ELF-1 (cell line): Measurements from ENCODE around the gene RASGRP2.
"Not testable (repeated sequence)": the region's sequence is repeated elsewhere in the genome, so short reads cannot be mapped to it uniquely, and the experiment has no call there.

Source experiments
- DNase-seq: peaks from one replicate; pipeline ENCODE4 v3.0.0-alpha.2; 2016; ENCODE audit warnings: low read depth, low spot score

RASGRP2 gene

DNA sequence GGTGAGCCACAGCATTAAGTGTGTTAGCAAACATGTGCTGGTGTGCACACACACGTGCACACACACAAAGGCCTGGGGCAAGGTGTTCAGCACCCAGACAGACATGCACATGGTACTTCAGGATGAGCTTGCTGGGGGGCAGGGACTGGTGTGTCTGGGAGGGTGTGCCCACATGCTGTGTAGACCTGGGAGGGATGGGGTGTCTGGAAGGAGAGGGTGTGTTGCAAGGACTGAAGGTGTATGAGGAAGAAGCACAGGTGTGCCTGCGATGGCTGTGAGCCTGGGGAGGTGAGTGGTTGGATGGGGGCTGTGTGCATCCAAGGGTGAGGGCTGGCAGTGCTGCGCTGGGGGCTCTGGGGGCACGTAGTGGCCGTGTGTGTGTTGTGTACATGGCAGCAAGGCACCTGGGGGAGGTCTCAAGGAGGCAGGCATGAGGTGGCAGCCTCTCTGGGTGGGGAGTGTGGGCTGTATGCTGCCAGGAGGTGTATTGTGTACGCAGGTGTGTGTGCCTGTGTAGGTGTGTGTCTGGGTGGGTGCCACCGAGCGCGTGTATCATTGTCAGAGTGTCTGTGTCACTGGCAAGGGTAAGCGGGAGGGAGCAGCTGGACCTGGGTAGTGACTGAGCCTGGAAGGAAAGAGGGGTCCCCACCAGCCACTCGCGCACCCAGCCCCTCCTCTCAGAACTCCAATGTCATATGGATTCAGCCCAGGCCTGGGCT is 23.1 kb downstream of the RASGRP2 start:
- no peak for DNase-seq

DNA sequence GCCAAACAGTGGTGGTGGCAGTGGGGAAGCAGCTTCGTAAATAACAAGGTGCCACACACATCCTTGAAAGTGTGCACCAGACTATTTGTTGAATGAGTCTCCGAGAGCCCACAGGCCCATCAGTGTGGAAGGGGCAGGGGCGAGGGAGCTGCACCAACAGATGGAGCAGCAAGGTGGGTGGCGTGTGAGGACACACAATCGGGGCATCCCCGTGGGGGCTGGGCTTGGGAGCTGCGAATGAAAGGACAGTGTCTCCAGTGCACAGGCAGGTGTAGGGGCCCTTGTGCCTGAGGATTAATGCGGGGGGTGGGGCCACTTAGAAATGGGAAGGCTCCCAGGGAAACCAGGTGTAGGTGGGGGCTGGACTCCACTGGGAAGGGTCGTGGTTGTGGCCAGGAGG is 23.8 kb downstream of the RASGRP2 start:
- no peak for DNase-seq

DNA sequence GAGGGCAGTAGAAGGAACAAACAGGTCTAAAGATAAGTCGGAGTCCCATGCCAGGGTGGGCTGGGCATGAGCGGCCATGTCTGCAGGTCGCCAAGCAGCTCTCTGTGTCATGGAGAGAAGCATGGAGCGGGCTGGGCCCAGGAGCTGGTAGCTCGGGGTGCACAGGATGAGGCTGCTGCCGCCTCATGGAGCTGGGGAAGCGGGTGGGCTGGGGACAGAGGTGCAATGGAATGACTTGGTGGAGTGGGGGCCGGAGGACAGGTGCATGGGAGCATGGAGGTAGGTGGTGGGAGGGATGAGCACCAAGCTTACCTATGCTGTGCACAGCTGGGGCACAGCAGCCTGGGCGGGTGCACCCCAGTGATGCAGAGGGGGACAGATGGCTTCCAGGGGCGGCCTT is 24.5 kb downstream of the RASGRP2 start:
- DNase-seq = no peak

DNA sequence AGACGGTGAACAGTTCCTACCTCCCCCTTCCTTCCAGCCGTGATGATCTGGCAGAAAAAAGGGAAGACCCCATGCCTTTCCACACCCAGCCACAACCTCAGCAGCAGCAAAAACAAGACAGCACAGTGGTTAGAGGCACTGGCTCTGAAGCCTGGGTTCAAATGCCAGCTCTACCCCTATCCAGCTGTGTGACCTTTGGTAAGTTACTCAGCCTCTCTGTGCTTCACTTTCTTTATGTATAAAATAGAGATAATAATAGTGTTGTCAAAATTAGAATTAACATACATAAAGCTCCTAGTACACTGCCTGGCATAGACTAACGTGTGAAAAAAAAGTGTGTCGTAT is 25.2 kb downstream of the RASGRP2 start:
- no peak for DNase-seq

DNA sequence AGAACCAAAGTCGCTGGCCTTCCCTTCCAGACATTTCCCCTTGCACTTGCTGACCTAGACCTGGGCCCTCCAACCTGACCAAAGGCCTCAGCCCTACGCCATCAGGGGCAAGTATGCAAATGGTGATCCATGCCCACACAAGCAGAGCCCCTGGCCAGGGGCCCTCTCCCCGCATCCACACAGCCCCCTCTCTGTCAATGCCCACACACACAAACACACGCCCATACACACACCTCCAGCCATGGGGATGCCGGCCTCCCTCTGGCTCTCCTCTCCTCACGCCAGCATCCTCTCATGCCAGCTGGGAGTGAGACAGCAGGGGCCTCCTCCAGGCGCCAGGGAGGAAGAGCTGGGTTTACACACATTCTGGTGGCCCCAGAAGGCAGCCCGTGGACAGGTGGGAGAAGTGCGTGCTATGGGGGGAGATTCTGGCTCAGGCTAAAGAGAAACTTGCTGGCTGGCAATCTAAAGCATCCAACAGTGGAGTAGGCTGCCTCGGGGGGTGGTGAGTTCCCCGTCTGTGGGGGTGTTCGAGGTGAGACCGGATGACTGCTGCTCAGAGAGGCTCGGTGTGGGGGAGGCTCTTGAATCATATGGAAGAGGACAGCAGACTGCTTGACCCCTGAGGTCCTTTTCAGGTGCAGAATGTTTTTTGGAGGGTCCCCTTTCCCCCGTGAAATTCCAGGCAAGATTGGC is 25.7 kb downstream of the RASGRP2 start:
- DNase-seq = no peak

DNA sequence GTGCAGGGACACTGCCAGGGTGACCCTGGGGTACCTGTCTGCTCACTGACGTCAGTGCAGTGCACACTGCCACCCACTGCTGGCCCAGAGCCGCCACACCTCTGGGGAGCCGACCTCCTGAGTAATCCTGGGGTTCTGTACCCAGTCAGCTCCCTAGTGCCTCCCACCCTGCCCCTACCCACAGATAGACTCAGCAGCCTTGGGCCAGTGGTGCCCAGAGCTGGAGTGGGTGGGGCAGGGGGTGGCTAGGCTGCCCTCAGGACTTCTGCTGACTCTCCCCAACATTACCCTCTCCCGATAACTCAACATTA is 26.7 kb downstream of the RASGRP2 start:
- DNase-seq = no peak

DNA sequence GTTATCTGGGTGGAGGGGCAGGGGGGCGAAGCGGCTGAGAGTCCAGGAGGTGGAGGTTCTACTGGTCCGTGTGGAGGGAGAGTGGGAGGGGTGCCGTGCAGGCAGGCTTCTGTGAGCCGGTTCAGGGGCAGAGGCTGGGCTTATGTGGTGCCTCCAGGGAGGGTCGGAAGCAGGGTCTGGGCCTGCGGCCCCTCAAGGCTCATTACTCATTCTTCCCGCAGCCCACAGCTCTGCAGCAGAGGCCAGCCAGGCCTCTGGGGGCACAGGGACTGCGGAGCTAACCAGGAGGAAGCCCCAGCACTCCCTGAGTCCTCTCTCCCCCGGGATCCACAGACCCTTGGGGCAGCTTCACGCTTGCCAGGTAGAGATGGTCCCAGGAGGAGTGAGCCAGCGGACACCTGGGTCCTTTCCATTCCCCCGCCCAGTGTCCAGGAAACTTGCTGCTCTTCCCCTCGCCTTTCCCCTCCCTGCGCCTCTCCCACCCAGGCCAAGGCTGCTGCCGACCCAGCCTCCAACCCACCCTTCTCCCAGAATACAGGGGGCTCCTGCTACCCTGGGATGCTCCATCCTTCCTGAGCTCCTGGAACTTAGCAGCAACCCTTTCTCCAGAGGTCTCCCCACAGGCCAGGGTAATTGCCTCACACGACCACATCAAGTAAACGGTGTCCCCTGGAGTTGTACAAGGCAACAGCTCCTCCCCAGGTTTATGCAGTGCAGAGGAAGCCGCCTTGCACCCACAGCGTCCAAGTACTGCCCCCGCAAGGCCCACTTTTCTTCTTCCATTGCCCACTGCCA is 27.3 kb downstream of the RASGRP2 start:
- peak; percentile 40 for DNase-seq

DNA sequence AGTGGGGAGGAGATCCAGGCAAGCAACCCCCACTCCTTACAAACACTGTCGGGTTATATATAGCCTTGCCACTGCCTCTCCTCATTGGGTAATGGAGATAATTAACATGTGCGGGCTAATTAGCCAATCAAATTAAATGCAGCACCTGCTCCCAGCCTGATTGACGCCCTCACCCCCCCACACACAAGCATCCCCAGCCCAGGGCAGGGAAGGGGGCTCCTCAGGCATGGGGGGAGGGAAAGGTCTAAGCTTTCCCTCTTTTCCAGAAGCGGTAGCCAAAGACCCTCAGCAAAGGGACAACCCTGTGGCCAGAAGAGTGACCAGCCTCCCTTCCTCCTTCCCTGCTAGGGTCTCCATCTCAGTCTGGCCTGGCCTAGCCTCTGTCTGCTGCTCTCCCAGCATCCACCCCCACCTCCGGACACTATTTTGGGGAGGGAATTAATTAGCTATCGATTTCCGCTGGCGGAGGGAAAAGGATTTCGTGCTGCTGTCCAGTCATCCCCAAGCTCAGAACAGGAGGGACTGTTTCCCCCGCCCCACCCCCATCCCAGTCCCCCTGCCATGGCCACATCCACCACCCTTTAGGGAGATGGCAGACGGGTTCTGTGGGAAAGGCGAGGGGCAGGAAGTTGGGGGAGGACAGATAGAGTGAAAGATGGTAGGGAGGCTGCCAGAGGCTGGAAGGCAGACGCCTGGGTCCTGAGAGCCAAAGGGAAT is 28.0 kb downstream of the RASGRP2 start:
- no peak for DNase-seq

DNA sequence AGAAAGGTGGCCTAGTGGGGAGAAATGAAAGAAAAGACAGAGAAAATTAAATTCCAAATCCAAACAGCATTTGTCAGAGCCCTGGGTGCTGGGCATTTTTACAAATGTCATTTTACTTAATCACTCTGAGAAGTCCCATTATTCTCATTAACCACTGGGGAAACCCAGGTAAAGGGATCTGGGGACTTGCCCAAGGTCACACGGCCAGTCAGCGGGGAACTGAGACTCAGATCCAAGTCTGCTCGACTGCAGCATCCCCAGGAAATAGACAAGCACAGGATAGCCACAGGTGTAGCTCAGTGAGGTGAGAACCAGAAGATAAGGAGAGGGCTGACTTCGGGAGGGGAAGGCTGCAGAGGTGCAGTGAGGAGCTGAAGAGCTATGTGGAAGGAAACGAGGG is 28.8 kb downstream of the RASGRP2 start:
- no peak for DNase-seq

DNA sequence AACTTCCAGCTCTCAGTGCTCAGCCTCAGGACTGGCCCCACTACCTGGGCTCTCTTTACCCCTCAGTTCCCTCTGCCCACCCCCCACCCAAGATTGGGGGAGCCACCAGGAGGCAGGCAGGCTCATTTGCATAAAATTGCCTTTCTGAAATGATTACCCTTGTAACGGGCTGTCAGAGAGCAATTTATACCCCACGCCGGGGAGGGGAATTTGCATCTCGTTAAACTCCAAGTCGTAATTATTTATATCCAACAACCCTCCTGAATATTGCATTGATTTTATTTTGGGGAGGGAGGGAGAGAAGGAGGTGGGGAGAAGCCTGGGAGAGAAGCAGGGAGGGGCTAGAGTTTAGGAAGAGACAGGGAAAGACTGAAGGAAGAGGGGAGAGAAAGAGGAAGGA is 29.3 kb downstream of the RASGRP2 start:
- DNase-seq = no peak

DNA sequence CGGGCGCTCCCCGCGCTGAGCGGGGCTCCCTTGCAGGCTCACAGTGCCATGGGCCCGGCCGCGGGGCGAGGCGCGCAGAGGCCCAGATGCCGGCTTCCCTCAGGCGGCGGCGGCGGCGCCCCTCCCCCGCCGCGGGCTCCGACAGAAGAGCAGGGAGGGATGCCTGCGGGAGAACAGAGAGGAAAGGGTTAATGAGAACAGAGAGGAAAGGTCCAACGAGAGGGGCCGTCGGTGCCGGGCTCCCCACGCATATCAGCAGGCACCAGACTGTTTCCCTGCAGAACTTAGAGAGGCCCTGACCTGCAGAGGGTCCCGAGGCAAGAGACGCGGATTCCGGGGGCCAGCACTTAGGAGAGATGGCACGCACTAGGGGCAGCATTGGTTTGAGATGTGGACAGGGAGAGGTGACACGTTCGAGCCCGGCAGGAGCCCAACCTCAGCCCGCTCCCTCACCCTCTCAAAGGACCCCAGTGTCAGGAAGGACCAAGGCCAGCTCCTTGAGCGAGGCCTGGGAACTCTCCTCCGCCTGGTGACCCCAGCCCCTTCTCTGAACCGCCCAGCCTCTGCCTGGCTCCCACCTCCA is 30.1 kb downstream of the RASGRP2 start:
- DNase-seq = peak; percentile 86

DNA sequence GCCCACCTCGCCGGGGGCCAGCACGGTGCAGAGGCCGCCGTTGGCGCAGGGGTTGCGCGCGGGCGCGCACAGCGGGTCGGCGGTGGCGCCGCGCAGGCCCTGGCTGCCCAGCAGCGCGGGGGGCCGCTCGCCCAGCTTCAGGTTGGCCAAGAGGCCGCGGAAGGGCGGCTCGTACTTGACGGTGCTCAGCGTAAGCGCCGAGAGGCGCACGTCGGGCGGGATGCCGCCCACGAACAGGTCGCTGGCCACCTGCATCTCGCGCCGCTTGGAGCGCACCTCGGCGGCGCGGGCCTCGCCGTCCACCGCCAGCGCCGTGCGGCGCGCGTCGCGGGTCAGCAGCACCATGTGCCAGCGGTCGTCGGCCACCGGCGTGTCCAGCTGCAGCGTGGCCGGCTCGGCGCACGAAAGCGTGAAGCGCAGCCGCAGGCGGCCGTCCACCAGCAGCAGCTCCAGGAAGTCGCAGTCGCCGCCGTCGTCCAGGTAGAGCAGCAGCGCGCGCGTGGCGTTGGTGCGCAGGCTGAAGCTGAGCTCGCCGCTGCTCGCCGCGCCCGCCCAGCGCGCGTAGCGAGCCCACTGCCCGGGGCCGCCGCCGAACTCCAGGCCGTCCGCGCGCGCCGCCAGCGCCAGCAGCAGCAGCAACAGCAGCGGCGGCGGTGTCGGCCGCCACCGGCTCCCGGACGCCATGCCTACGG is 30.8 kb downstream of the RASGRP2 start:
- DNase-seq = peak; percentile 18

DNA sequence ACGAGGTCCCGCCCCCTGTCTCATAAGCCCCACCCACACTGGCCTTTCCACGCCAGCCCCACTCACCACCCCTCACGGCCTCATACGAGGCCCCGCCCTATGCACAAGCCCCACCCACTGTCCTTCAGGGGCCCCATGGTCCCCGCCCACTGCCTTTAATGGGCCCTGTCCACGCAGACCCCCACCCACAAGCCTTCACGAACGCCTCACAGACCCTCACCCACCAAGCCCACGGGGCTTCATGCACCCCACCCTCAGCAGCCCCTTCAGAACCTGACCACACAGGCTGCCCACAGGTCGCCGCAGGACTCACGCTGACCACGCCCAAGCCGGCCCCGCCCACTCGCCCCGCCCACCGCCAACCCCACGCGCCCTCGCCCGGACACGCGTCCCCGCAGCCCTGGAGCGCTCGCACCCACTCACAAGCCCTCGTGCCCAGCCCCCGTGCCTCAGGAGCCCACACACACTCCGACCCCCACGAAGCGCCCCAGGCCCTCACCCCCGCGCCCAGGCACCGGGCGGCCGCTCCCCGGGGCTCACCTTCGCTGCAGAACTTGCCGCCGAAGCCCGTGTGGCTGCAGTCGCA is 31.4 kb downstream of the RASGRP2 start:
- no peak for DNase-seq

DNA sequence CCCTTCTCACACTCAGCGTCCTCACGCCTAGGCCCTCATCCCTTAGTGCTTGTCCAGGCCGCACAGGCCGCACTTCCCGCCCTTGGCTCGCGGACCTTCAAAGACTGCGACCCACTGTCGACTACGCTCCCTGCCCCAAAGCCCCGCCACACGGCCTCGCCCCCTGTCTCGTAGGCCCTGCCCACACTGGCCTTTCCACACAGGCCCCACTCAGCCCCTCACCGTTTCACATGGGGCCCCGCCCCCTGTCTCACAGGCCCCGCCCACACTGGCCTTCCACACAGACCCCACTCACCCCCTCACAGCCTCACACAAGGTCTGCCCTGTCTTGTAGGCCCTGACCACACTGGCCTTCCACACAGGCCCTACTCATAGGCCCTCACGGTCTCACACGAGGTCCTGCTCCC is 32.0 kb downstream of the RASGRP2 start:
- no peak for DNase-seq

DNA sequence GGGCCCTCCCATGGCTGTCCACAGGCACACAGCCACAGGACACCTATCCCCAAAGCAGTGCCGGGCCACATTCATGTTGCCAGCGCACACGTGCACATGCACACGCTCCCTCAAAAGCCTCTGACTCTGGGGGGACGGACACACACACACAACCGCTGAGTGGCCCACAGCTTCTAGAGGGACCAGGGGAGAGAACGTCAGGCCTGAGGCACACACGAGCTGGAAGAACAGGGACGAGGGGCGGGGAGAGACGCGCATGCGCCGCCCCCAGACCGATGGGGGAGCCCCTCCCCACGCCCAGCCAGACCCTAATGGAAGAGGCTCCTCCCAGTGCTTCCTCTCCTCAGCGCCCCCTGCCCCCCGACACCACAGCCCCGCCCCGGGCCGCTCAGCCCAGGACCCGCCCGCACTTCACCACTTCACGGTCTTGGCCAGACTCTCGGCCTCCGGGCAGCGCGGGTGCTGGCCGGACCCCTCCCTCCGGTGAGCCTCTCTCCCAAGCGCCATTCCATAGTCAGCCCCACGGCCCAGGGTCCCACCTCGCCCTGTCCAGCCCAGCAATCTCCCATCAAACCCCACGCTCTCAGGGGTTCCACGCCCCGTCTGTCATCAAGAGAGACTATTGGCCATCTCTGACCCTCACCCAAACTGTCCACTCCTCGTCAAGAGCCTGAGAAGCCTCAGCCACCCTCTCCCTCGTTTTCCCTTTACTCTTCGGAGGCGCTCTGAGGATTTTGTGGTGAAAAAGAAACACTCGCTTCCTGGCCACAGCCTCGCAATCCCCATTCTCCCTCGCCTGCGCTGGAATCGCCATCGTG is 32.6 kb downstream of the RASGRP2 start:
- no peak for DNase-seq

DNA sequence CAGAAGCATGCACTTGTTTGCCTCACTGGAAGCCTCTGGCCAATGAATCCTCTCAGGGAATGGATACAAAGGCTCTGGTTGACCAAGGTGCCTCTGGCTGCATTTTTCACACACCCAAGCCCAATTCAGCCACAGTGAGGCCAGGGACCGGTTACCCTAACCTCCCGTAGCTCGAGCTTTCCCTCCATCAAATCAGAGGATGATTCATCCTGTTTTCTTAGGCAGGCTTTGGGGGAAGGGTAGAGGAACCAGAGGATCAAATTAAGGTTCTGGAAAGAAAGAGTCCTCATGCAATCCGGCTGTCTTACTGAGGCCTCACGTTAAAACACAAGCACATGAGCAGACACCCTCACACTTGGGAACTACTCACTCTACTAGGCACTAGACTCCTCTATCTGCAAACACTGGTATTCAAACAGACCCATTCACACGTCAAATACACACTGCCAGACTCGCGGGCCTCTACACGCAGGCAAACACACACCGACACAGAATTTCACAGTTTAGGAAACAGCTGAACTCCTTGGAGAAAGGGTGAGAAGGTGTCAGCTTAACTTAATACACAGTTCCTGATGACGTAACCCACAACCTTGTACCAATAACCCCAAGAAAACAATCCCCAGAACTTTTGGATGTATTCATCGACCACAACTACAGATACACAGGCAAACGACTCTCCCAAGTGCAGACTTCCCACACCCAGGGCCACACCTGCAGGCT is 33.4 kb downstream of the RASGRP2 start:
- no peak for DNase-seq

DNA sequence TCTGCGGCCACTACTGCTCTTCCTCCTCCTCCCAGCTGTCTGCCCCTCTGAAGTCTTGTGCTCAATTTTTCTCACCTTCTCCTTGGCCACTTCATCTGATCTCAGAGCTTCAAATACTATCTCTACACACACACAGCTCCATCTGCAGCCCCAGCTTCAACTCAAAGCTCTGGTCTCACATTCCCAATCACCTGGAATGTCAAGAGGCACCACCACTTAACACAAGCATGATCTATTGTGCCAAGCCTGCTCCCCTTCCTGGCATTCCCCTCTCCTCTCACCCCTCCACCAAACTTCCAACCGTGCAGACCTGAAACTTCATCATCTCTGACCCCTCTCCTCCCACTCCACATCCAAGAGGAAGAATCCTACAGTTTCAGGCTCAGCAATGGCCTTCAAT is 38.4 kb downstream of the RASGRP2 start:
- no peak for DNase-seq

DNA sequence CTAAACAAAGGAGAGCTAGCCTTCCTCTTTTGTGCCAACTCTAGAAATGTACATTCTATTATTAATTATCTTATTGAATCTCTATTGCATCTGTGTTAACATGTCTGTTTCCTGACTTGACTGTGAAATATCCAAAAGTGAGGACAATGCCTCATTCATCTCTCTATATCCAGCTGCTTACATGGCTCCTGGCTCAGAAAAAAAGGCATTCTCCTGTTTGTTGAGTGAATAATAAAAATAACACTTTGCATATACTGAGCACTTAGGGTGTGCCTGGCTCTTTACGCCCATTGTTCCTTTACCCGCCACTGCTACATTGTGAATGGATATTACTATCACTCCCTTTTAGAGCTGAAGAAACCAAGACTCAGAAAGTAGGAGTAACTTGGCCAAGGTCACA is 40.9 kb downstream of the RASGRP2 start:
- no peak for DNase-seq

DNA sequence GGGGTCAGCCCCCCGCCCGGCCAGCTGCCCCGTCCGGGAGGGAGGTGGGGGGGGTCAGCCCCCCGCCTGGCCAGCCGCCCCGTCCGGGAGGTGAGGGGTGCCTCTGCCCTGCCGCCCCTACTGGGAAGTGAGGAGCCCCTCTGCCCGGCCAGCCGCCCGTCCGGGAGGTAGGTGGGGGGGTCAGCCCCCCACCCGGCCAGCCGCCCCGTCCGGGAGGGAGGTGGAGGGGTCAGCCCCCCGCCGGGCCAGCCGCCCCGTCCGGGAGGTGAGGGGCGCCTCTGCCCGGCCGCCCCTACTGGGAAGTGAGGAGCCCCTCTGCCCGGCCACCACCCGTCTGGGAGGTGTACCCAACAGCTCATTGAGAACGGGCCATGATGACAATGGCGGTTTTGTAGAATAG is 42.0 kb downstream of the RASGRP2 start:
- DNase-seq = not testable (repeated sequence)
